ENCODE measurements around the gene DLGAP4. TPM values are rescaled to one million over a fixed set of nuclear protein-coding genes. Genes with fewer than 3 reads are reported as not detected.

DLGAP4 gene
- total RNA-seq, 1 donor from 2014 or later, result 38.1 TPM

GRCh38 chr20:36538026-36538722, 232.0 kb downstream of the DLGAP4 start:
- DNase-seq (no peak), ATAC-seq (no peak)
- intact Hi-C loops (cut with micrococcal nuclease), result no loop called here

- ATAC-seq (peak; percentile 1), DNase-seq (peak; percentile 40)
- intact Hi-C loops (cut with micrococcal nuclease), result loop anchor here (5.0 kb wide), 1 partner anchor 73 kb away; no protein-coding TSS in a partner anchor
Measured at GRCh38 chr20:36540551-36541211, 234.5 kb downstream of the DLGAP4 start.

- DNase-seq (peak; percentile 98), ATAC-seq (peak; percentile 88)
- intact Hi-C loops (cut with micrococcal nuclease), result loop anchor here (5.0 kb wide), 1 partner anchor 74 kb away; no protein-coding TSS in a partner anchor
Measured at GRCh38 chr20:36541227-36541767, 235.2 kb downstream of the DLGAP4 start, which contains the start of gene MYL9. Gene MYL9 (plus strand): TSS chr20:36541519. CDS start chr20:36544885, 3,366 bp downstream.

- ATAC-seq (peak; percentile 63), DNase-seq (peak; percentile 67)
- intact Hi-C loops (cut with micrococcal nuclease), result loop anchor here (5.0 kb wide), 1 partner anchor 75 kb away; no protein-coding TSS in a partner anchor
Measured at GRCh38 chr20:36541768-36542488, 235.8 kb downstream of the DLGAP4 start.

GRCh38 chr20:36542516-36543183, 236.5 kb downstream of the DLGAP4 start:
- intact Hi-C loops (cut with micrococcal nuclease), result loop anchor here (5.0 kb wide), 1 partner anchor 75 kb away; no protein-coding TSS in a partner anchor
- no peak for ATAC-seq
- DNase-seq, result no peak

- DNase-seq, result peak; percentile 92
- intact Hi-C loops (cut with micrococcal nuclease), result loop anchor here (5.0 kb wide), 1 partner anchor 76 kb away; no protein-coding TSS in a partner anchor
- peak; percentile 59 for ATAC-seq
Measured at GRCh38 chr20:36543184-36544133, 237.3 kb downstream of the DLGAP4 start.

GRCh38 chr20:36544134-36545018, 238.2 kb downstream of the DLGAP4 start:
- peak; percentile 27 for ATAC-seq
- intact Hi-C loops (cut with micrococcal nuclease), result loop anchor here (5.0 kb wide), 1 partner anchor 77 kb away; no protein-coding TSS in a partner anchor
- peak; percentile 78 for DNase-seq

DNA sequence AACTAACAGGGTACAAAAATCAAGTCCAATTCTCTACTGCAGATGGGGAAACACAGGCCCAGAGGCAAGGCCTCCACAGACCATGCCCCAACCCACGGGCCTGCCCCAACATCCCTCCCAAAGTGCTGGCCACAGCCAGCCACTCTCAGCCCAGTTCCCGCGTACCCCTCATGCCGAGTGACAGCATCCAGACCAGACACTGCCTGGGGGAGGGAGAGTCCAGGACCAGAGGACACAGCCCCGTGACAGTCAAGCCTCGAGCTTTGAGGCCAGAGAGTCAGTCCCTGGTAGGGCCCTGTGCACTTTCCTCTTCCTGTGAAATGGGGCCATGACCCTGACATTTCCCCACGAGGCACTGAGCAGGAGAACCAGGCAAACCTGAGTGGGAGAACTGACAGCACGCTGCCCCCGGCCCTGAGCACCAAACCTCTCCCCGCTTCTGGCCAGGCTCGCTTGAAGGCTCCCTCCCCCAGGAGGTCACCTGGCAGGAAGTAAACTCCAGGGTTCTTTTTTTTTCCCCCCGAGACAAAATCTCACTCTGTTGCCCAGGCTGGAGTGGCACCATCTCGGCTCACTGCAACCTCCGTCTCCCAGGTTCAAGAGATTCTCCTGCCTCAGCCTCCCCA, 240.1 kb downstream of the DLGAP4 start:
- DNase-seq (no peak), ATAC-seq (no peak)
- intact Hi-C loops (cut with micrococcal nuclease), result no loop called here

DNA sequence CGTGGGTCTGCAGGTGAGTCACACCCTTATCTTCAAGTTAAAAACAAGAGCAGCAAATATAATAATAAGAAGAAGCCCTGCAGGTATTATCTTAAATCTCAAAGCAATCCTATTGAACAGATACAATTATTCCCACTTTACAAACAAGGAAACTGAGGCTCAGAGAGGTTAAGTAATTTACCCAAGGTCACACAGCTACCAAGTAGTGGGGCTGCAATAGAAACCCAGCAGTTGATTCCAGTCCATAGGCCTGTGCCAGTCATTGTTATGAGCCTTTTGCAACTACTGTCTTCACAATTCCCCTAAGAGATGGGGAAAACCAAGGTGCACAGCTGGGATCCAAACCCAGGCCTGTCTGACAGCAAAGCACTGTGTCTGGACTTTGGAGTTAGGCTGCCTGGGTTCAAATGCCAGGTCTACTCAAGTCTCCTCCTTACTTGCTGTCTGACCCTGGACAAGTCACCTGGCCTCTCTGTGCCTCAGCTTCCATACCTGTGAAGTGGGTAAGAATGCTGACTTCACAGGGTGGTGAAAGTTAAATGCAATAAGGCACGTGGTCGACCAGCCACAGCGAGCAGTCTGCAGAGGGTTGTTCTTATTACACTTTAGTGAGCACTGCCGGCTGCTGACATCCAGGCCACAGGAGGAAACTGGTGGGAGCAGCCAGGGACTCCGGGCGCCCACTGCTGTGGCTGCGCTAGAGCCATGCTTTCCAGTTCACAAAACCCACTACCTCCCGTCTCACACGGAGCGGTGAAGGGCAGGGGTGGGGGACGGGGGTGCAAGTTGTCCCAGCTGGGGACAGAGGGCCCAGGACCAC, 241.3 kb downstream of the DLGAP4 start:
- no peak for ATAC-seq
- intact Hi-C loops (cut with micrococcal nuclease), result no loop called here

DNA sequence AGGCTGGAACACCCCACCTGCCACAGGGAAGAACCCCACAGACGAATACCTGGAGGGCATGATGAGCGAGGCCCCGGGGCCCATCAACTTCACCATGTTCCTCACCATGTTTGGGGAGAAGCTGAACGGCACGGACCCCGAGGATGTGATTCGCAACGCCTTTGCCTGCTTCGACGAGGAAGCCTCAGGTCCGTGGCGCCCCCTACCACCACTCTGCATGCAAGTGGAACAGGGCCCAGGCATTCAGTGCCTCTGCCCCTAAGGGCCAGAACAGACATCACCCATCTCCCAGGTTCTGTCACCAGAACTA, 241.8 kb downstream of the DLGAP4 start:
- no peak for ATAC-seq
- DNase-seq, result peak; percentile 40
- intact Hi-C loops (cut with micrococcal nuclease), result no loop called here

More for the DNA sequence above, 241.3 kb downstream of the DLGAP4 start:
- DNase-seq, result no peak

DNA sequence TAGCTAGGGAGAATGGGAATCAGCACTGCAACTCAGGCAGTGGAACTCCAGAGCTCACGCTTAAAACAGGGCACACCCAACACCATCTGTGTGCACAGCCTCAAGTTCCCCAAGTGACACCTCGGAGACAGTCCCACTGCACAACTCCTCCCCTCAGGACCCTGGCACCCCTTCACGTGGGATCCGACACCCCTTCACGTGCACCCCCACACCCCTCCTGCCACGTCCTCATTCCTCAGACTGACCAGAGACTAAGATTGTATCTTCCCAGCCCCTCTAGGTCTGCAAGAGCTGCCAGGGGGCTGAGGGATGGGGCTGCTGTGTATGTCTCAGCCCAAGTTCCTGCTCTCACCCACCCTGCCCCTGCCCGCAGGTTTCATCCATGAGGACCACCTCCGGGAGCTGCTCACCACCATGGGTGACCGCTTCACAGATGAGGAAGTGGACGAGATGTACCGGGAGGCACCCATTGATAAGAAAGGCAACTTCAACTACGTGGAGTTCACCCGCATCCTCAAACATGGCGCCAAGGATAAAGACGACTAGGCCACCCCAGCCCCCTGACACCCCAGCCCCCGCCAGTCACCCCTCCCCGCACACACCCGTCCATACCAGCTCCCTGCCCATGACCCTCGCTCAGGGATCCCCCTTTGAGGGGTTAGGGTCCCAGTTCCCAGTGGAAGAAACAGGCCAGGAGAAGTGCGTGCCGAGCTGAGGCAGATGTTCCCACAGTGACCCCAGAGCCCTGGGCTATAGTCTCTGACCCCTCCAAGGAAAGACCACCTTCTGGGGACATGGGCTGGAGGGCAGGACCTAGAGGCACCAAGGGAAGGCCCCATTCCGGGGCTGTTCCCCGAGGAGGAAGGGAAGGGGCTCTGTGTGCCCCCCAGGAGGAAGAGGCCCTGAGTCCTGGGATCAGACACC, 242.8 kb downstream of the DLGAP4 start:
- DNase-seq (no peak), ATAC-seq (no peak)
- intact Hi-C loops (cut with micrococcal nuclease), result no loop called here

DNA sequence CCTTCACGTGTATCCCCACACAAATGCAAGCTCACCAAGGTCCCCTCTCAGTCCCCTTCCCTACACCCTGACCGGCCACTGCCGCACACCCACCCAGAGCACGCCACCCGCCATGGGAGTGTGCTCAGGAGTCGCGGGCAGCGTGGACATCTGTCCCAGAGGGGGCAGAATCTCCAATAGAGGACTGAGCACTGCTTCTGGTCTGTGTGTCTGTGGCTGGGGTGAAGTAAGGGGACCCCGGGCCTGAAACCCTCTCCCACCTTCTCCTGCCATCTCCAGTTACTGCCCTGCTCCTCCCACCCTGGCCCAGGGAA, 243.4 kb downstream of the DLGAP4 start:
- peak; percentile 28 for ATAC-seq
- intact Hi-C loops (cut with micrococcal nuclease), result no loop called here
- DNase-seq, result no peak

DNA sequence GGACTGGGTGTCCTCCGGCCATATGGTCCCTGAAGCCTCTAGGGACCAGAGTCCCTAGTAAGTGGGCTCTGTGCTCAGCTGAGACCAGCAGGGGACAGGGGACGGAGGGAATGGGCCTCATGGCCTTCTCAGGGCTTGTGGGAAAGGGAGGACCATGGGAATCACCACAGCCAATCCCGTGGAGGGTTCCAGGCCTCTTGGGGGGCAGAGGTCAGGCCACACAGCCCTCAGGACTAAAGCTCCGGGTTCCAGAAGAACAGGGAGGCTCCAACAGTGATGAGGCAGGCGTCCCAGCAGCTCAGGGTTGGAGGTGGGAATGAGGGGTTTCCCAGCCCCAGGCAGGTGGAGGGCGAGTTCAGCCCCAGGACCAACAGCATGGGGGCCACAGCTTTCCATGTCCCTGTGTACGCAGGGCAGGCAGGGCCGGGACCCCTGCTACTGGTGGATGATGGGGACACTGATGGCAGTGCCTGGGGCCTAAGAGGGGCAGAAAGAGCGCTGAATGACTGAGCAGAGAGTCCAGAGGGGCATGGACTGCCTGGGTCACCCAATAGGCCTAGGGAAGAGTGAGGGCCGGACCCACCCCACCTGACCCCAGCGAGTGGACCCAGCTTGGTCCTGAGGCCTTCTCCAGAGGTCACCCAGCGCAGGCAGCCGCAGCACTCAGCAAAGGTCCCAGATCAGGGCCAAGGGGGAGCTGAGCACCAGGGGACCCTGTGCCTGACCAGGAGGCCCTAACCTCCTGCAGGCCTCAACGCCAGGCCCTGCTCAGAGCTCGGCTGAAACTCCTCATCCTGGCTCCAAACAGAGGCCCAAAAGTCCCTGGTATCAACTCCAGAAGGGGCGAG, 244.0 kb downstream of the DLGAP4 start:
- ATAC-seq (peak; percentile 52), DNase-seq (peak; percentile 51)
- intact Hi-C loops (cut with micrococcal nuclease), result no loop called here

DNA sequence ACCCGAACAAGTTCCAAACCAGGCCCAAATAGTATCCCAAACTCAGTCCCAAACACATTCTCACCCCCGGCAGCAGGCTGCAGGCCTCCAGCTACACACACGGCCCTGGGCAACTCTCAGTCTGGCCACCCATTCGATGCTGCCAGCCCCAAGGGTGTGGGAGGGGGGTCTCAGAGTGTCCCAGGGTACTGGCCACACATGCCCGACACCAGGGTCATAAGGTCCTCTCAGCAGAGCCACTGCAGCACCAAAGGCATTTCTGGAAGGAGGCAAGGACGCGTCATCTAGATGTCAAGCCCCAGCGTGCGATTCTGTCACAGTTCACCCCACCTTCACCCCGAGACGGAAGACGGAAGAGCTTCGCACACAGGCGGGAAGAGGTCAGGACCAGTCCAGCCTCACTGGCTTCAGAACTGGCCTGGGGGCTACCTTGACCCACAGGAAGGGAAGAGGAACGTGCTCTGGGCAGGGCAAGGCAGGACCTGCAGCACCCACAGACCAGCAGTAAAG, 244.7 kb downstream of the DLGAP4 start:
- DNase-seq (peak; percentile 37), ATAC-seq (peak; percentile 46)
- intact Hi-C loops (cut with micrococcal nuclease), result no loop called here
